ENCODE results near the gene MEF2A.
A peak's percentile ranks its signal among the peaks of the same experiment; 100 is the strongest.
"Not testable (repeated sequence)": the region's sequence is repeated elsewhere in the genome, so short reads cannot be mapped to it uniquely, and the experiment has no call there.

Gene MEF2A

GRCh38 chr15:99565299-99566156 is at the start of gene MEF2A:
Gene MEF2A, plus strand, starts transcription at chr15:99565984. Its CDS starts 67,136 bp downstream, at chr15:99633120.
- peak; percentile 93 for DNase-seq

GRCh38 chr15:99518191-99518590 is 47.6 kb upstream of the MEF2A start:
- DNase-seq, result no peak

GRCh38 chr15:99519366-99519765 is 46.4 kb upstream of the MEF2A start:
- not testable (repeated sequence) for DNase-seq

GRCh38 chr15:99522288-99522687 is 43.5 kb upstream of the MEF2A start:
- no peak for DNase-seq

- DNase-seq, result no peak
Observed at GRCh38 chr15:99526176-99526575, 39.6 kb upstream of the MEF2A start.

- no peak for DNase-seq
Observed at GRCh38 chr15:99526671-99527070, 39.1 kb upstream of the MEF2A start.

GRCh38 chr15:99536422-99537040 is 29.3 kb upstream of the MEF2A start:
- DNase-seq, result no peak

GRCh38 chr15:99537344-99537743 is 28.4 kb upstream of the MEF2A start:
- DNase-seq, result no peak

- DNase-seq, result no peak
Observed at GRCh38 chr15:99538261-99538660, 27.5 kb upstream of the MEF2A start.

GRCh38 chr15:99542828-99543227 is 23.0 kb upstream of the MEF2A start:
- DNase-seq, result no peak

- DNase-seq, result no peak
Observed at GRCh38 chr15:99545605-99546004, 20.2 kb upstream of the MEF2A start.

- no peak for DNase-seq
Observed at GRCh38 chr15:99546441-99547100, 19.2 kb upstream of the MEF2A start.

- DNase-seq, result no peak
Observed at GRCh38 chr15:99547517-99547916, 18.3 kb upstream of the MEF2A start.

- no peak for DNase-seq
Observed at GRCh38 chr15:99550077-99550476, 15.7 kb upstream of the MEF2A start.

GRCh38 chr15:99552111-99552510 is 13.7 kb upstream of the MEF2A start:
- no peak for DNase-seq

- DNase-seq, result no peak
Observed at GRCh38 chr15:99554880-99555488, 10.8 kb upstream of the MEF2A start.

- DNase-seq, result no peak
Observed at GRCh38 chr15:99556011-99556410, 9.8 kb upstream of the MEF2A start.

- no peak for DNase-seq
Observed at GRCh38 chr15:99556578-99556977, 9.2 kb upstream of the MEF2A start.

- no peak for DNase-seq
Observed at GRCh38 chr15:99558084-99558483, 7.7 kb upstream of the MEF2A start.

GRCh38 chr15:99558571-99558970 is 7.2 kb upstream of the MEF2A start:
- DNase-seq, result no peak

- no peak for DNase-seq
Observed at GRCh38 chr15:99561476-99562230, 4.1 kb upstream of the MEF2A start.

GRCh38 chr15:99562238-99562637 is 3.5 kb upstream of the MEF2A start:
- no peak for DNase-seq

Measured in CD4-positive, alpha-beta T cell treated with Interleukin-21 for 1 hour (primary cell).